ENCODE measurements around the gene PRKRIP1.
"Not testable (repeated sequence)": the region's sequence is repeated elsewhere in the genome, so short reads cannot be mapped to it uniquely, and the experiment has no call there.

Gene PRKRIP1, protein sequence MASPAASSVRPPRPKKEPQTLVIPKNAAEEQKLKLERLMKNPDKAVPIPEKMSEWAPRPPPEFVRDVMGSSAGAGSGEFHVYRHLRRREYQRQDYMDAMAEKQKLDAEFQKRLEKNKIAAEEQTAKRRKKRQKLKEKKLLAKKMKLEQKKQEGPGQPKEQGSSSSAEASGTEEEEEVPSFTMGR
- 8.6 to 18.6 (median 12.4) reads per million in 17 experiments for total RNA-seq

DNA sequence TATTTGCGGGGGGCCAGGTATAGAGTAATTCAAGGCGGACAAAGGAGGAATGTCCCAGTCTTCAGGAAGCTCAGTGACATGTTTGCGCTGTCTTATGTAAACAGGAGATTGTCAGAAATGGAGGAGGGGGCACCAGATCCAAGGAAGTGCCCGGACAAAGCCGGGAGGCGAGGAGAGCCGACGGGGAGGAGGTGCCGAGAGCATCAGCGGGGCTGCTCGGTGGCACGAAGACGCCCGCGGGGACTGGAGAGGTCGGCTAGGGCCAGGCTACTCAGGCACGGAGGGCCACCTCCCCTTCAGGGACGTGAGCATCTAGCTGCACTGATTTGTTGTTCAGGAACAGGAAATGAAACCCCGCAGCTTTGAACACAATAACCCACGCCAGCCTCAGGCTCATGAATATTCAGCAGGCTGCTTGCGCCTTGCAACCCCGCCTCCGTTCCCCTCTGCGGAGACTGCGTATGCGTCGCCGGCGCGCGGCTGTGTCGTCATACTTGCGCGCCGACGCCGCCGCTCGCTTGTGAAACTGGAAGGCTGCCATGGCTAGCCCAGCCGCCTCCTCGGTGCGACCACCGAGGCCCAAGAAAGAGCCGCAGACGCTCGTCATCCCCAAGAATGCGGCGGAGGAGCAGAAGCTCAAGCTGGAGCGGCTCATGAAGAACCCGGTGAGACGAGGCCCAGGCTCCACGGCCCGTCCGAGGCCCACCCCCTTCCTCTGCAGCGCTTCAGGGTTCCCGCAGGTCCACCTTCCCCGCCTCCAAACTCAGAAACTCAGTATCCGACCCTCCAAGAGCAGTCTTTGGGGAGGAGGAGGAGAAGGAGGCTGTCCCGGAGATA is at the start of gene PRKRIP1:
Gene PRKRIP1 (plus strand): TSS at position 491 of the 837 bp plus-strand sequence. CDS start 49 bp downstream, at position 540.
- peak; percentile 95 to 99 (median 96) for DNase-seq

DNA sequence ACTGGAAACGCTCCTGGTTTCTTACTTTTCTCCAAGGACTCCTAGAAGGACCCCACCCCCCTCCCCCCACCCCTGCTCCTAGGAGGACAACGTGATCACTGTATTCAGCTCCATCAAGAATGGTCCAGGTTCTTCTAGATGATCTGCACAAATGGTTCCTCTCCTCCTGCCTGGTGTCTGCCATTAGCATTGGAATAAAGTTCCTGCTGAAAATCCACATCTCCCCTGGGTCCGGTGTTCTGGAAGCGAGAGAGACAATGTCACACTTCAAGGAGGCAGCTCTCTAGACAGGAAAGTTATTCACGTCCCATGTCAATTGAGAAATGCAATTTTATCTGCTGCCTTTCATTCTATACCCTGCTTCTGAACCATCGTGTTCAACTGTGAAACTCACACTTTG is 49.2 kb upstream of the PRKRIP1 start:
- not testable (repeated sequence) for DNase-seq

DNA sequence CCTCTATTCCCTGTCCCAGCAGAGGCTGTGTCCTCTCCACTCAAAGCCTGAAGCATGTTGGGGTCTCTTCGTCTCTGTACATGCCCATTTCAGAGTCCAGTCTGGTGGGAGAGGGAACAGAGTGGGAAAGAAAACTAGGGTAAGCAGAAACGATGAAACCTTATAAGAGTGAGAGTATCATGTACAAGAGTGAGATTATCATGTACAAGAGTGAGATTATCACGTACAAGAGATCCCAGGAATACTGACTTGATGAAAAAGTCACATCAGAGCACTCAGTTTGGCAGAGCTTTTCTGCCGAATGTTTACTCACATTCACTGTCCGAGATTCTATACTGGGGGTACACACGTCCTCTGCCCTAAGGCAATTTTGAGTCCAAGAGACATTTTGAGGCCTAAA is 39.8 kb upstream of the PRKRIP1 start, which contains the start of gene SPDYE6:
Gene SPDYE6 (minus strand): TSS at position 101 of the 400 bp plus-strand sequence. CDS start 421 bp downstream, outside the sequence.
- not testable (repeated sequence) for DNase-seq

DNA sequence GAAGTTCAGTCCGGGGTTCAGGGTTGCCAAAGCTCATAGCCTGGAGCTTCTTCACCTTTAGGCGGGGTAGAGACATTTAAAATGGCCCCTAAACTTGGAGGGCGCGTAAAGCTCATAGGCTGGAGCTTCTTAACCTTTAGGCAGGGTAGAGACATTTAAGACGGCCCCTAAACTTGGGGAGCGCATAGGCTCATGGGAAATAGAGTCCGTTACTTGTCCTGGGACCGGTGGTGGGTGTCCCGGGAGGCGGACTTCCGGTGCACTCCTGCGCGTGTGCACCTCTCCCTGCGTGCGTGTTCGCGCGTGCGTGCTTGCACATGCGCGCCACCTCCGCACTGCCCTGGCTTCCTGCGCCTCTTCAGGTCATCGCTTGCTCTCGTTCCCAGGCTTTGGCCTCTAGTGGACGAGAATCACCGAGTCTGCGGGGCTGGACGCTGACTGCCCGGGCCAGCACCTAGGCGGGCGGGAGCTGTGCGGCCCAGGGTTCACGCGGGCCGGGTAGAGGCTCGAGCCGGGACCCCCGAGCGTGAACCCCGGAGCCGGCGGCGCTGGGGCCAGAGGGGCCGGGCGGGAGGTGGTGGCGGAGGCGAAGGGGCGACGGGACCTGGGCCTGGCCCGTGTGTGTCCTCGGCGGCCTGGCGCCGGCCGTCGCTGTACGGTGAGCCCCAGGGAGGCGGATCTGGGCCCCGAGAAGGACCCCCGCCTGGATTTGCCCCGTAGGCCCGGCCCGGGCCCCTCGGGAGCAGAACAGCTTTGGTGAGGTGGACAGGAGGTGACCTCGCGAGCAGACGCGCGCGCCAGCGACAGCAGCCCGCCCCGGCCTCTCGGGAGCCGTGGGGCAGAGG is 32.4 kb upstream of the PRKRIP1 start:
- peak; percentile 96 to 98 (median 98) for DNase-seq

DNA sequence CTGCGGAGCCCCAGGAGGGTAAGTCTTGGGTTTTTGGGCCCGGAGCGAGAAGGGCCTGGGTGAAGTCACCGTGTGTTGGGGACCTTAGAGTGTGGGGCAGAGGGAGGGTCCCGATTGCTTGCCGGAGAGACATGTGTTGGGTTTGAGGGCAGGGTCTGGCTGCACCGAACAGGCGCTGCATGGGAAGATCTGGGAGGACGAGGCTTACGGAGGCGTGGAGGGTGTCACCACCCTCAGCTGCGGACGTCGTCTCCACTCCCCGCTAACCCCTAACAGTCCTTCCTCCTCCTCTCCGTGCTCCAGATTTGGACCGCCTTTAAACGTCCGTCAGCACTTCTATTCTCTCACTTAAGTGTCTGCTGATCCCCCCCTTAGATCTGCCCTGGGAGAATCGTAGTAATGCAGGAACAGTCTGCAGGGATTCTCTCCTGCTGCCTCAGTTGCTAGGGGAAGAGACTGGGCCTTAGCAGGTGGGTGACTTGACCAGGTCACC is 31.7 kb upstream of the PRKRIP1 start:
- peak in 3 of 4 experiments; percentile 17 to 34 (median 29) for DNase-seq

DNA sequence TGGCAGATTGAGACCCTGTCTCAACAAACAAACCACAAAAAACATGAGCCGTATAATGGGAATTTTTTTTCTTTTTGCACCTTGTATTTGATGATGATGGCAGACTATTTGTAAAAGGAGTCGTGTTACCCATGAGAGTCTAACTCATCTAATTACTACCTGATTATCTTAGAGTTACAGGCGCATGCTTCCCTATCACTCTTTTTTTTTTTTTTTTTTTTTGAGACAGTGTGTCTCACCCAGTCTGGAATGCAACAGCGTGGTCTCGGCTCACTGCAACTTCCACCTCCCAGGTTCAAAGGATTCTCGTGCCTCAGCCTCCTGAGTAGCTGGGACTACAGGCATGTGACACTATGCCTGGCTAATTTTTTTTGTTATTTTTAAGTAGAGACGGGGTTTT is 30.8 kb upstream of the PRKRIP1 start:
- not testable (repeated sequence) for DNase-seq

DNA sequence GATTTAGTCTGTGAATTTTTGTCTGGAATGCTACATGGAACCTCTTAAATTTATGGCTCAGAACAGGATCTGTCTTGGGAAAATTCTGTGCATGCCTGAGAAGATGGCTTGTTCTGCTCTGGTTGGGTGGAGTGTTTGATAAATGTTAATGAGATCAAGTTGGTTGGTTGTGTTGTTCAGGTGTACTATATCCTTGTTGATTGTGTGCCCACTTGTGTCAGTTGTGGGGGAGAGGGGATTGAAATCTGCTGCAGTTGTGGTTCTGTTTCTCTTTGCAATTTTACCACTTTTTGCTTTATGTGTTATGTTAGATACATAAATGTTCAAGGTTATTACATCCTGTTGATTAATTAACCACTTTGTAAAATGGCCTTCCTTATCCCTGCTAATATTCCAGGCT is 26.1 kb upstream of the PRKRIP1 start:
- DNase-seq = not testable (repeated sequence)

DNA sequence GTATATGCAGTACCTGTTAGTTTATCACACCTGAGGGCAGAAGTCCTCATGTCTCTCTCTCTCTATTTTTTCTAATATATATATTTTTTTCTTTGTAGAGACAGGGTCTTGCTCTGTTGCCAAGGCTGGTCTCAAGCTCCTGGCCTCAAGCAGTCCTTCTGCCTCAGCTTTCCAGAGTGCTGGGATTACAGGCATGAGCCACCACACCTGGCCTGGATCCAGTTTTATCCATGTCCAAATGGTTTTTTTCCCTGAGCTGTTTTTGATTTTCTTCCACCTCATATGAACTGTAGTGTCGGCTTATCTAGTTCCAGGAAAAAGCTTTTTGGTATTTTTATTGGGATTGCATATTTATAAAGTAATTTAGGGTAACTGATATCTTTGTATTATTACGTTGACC is 23.4 kb upstream of the PRKRIP1 start:
- DNase-seq = not testable (repeated sequence)

DNA sequence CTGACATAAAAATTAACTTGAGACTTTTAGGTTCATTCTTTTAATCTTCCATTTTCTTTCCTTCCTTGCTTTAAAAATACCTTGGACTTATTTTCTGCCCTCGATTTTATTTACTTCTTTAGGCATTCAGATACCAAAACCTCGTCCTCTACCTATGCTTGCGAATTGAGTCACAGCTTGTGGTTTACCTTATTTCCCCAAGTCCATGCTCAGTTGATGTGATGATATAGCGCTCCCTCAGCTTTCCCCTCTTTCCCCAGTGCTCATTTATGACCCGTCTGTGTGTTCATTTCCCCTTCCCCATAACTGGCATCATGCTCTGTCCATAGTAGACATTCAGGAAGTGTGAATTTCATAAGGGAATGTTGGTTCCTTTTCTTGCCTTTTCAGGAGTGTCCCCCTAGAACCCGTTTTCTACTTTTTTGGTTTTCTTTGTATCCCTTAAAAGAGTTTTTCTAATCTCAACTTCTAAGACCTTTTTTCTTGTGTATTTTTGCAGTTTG is 19.1 kb upstream of the PRKRIP1 start:
- peak; percentile 24 to 54 (median 42) for DNase-seq

DNA sequence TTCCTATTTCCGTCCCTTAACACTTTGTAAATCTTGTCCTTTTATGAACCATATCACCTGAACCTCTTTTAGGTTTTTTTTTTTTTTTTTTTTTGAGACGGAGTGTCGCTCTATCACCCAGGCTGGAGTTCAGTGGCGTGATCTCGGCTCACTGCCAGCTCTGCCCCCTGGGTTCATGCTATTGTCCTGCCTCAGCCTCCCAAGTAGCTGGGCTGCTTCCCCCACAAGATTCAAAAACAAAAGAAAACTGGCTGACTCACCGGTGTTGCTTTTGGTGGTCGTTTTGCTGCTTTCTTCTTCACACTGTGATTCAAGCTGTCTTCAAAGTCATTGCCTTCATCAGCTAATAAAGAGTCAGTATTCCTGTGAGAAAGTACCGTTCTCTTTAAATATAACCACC is 15.3 kb upstream of the PRKRIP1 start:
- not testable (repeated sequence) for DNase-seq

DNA sequence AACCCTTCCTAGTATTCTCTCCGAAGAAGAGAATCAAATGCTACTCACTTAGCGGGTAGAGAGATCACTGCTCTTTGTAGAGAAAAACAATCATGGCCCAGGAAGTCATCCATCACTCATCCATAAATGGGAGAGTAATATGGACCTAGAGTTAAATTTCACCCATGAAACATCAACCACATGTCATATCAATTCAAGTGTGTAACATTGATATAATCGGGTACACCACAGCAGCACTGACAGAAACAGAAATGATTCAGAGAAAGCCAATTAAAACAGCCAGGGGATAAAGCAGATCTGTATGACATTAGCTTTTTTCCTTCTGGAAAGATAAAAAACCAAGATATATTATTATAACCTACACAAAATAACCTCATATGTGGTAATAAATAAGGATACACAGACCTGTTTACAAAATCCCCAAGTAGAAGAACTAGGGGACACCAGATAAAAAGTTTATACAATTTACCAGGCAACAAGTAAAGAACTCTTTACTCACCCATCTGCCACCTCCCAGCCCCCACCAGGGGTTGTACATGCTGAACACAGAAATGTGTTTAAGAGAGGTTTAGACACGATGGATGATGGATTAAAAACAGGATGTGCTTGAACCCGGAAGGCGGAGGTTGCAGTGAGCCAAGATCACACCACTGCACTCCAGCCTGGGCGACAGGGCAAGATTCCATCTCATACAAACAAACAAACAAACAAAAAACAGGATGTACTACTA is 14.3 kb upstream of the PRKRIP1 start:
- not testable (repeated sequence) for DNase-seq

DNA sequence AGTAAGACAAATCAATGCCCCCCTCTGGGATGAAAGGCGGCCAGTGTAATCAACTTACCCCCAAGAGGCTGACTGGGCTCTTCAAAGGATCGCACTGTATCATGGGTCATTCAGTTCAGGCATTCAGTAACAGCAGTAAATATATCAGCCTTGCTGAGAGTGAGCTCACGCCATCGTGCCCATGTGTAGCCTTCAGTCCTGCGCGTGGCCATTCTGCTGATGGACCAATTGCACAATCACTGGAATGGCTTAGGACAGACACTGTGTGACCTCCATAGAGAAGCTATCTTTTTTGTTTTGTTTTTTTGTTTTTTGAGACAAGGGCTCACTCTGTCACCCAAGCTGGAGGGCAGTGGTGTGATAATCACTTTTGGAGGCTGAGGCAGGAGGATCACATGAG is 9.1 kb upstream of the PRKRIP1 start:
- DNase-seq = no peak

DNA sequence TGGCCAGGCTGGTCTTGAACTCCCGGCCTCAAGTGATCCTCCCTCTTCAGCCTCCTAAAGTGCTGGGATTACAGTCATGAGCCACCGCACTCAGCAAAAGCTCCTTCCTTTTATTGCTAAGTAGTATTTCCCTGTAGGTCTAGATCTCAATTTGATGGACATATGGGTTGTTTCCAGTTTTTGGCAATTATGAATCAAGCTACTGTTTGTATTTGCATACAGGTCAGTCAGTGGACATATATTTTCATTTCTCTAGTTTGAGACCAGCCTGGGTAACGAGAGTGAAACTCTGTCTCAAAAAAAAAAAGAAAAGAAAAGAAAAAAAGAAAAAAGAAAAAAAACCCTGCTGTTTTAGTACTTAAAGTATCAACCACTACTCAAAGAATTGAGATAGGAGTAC is 6.4 kb upstream of the PRKRIP1 start:
- no peak for DNase-seq

DNA sequence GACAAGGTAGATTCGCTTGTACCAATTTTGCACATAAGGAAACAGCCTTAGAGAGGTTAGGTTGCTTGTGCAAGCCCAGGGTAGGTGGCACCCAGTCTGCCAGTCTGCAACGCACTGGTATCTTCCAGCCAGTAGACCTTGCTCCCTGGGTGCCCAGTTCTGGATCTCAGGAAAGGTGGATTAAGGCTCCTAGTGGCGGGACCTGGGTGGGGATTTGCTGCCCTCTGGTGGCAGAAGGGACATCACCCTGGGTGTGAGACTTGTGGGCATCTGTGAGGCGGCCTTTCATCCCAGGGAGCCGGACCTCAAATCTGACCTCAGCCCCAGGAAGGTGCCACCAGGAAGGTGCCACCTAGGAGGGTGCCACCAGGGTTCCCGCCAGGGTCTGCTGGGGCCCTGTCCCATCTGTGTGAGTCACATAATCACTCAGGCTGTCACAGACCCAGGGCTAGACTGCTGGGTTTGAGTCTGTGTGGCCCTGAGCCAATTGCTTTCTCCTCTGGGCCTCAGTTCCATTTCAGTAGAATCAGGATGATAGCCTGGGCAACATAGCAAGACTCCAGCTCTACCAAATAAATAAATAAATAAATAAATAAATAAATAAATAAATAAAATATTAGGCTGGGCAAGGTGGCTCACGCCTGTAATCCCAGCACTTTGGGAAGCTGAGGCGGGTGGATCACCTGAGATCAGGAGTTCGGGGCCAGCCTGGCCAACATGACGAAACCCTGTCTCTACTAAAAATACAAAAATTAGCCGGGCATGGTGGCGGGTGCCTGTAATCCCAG is 5.3 kb upstream of the PRKRIP1 start:
- peak; percentile 82 to 91 (median 88) for DNase-seq

DNA sequence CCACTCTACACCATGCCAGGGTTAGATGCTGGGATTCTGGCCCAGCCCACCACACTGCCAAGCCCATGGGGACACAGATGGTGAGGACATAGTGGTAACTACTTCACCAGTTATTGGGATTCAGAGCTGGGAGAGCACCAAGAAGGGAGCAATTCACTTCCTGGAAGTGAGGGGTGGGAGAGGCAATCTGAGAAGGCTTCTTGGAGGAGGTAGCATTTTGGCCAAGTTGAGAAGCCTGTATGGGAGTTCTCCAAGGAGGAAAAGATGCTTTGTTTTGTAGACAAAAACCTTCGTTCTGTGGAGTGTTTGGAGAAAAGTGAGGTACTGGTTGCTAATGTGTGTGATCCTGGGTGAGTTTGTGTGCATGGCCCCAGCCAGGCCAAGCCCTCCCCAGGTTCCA is 3.8 kb upstream of the PRKRIP1 start:
- DNase-seq = no peak

DNA sequence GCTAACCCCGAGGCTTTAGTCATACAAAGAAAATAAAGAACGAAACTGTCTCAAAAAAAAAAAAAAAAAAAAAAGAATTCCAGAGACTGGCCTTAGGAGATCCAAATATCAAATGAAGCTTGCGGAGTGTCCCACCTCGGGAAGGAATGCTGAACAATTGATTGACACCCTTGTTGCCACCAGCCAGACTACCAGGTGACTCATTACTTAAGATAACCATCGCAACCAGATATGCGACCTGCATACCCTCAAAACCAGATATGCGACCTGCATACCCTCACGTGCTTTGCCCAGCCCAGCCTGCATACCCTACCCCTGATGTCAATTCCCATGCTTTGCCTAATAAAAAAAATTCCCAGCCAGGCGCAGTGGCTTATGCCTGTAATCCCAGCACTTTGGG is 2.7 kb upstream of the PRKRIP1 start:
- DNase-seq = no peak

DNA sequence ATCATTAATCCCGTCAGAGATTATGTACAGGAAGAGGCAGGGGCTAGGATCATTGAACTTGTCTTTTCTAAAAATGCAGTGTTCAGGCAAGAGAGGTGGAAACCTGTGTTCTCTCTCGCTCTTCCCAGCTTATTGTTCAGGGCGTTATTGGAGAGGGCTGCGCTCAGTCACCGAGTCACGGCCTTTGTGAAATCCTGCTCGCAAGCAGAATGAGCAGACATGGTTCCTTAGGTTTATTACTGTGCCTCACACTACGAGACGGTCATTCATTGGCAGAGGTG is 631 bp upstream of the PRKRIP1 start:
- DNase-seq = no peak

DNA sequence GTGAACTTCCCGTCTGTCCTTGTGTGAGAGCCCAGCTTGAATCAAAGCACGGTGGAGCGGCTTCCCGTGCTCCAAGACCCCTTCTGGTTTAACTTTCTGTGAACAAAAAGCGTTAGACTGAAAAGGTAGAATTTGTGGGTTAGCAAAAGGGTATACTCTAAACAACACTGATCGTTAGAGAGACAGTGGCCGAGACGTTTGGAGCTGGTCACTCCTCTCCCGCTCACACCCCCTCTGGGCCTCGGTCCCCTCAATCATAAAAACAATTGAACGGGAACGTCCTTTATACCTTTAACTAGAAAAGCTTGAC is 502 bp downstream of the PRKRIP1 start:
- no peak for DNase-seq

DNA sequence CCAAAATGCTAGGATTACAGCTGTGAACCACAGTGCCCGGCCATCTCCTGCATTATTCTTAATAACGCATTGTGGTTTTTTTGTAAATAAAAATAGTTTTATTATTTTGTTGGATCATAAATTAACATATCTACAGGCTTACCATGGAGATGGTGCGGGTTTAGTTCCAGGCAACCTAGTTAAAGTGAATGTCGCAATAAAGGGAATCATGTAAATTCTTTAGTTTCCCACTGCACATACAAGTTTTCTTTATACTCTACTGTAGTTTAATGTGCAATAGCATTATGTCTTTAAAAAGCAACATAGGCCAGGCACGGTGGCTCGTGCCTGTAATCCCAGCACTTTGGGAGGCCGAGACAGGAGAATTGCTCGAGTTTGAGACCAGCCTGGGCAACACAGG is 2.4 kb downstream of the PRKRIP1 start:
- no peak for DNase-seq

DNA sequence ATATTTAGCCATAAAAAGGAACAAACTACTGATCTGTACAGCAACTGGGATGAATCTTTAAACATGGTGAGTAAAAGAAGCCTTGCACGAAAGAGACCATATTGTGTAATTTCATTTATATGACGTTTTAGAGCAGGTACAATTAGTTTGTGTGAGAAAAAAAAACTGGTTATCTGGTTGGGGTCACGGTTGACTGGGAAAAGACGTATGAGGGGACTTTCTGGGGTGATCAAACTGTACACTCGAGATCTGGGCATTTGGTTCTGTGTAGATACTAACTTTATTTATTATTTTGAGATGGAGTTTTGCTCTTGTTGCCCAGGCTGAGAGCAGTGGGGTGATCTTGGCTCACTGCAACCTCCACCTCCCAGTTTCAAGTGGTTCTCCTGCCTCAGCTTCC is 4.2 kb downstream of the PRKRIP1 start:
- no peak for DNase-seq

DNA sequence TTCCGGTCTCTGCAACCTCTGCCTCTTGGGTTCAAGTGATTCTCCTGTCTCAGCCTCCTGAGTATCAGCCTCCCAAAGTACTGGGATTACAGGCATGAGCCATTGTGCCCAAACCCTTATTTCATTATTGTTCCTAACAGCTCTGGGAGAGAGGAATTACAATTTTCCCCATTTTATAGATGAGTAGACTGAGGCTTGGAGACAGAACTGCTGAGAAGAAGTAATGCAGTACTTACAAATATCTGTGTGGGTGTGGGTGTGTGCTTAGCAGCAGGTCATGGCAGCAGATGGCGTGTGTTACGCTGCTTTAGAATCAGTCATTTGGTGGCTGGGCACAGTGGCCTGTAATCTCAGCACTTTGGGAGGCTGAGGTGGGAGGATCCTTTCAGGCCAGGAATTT is 7.4 kb downstream of the PRKRIP1 start:
- no peak for DNase-seq

Data from suppressor macrophage (primary cell).